Mesendoderm (in vitro differentiated cells): ENCODE data around the gene FLT3.
A peak's percentile ranks its signal among the peaks of the same experiment; 100 is the strongest.
"Not testable (repeated sequence)": the region's sequence is repeated elsewhere in the genome, so short reads cannot be mapped to it uniquely, and the experiment has no call there.

ENCODE experiments used
- DNase-seq: peaks from one replicate; pipeline ENCODE4 v3.0.0; 2013
- H2AK5ac ChIP-seq: 2 replicates; pipeline ENCODE4 v1.6.1; 2013; ENCODE audit warnings: low read length, inconsistent platforms
- H2BK120ac ChIP-seq: 2 replicates; pipeline ENCODE4 v1.6.1; 2013; ENCODE audit warnings: low read depth, mild to moderate bottlenecking, low read length, moderate library complexity, mixed read lengths
- H2BK15ac ChIP-seq: replicated peaks from 2 replicates; pipeline ENCODE4 v1.6.1; 2013; ENCODE audit warnings: low read depth, mild to moderate bottlenecking, moderate library complexity
- H2BK5ac ChIP-seq: 2 replicates; pipeline ENCODE4 v1.6.1; 2013; ENCODE audit warnings: low read length, inconsistent platforms
- H3K18ac ChIP-seq: 2 replicates; pipeline ENCODE4 v1.6.1; 2013; ENCODE audit warnings: mild to moderate bottlenecking, low read length, mixed read lengths
- H3K23ac ChIP-seq: one replicate; pipeline ENCODE4 v1.6.1; 2013; ENCODE audit warnings: low read length
- H3K27ac ChIP-seq: 2 replicates; pipeline ENCODE4 v1.5.1; 2013; ENCODE audit warnings: low read depth, mild to moderate bottlenecking, inconsistent platforms, low read length, moderate library complexity
- H3K27me3 ChIP-seq: 2 replicates; pipeline ENCODE4 v1.6.1; 2013; ENCODE audit warnings: low read length, control low read depth, mild to moderate bottlenecking, inconsistent platforms; ENCODE audit not compliant: insufficient read depth, poor library complexity
- H3K36me3 ChIP-seq: 2 replicates; pipeline ENCODE4 v1.6.1; 2013; ENCODE audit warnings: low read length, inconsistent platforms; ENCODE audit not compliant: control insufficient read depth, insufficient read depth
- H3K4ac ChIP-seq: one replicate; pipeline ENCODE4 v1.6.1; 2013; ENCODE audit warnings: low read depth, mild to moderate bottlenecking, low read length, moderate library complexity
- H3K4me1 ChIP-seq: 2 replicates; pipeline ENCODE4 v1.6.1; 2013; ENCODE audit warnings: low read depth, low read length, inconsistent platforms; ENCODE audit not compliant: control insufficient read depth
- H3K4me2 ChIP-seq: 2 replicates; pipeline ENCODE4 v1.6.1; 2013; ENCODE audit warnings: low read length
- H3K4me3 ChIP-seq: 2 replicates; pipeline ENCODE4 v1.5.1; 2013; ENCODE audit warnings: mild to moderate bottlenecking, low read length
- H3K56ac ChIP-seq: one replicate; pipeline ENCODE4 v1.6.1; 2013; ENCODE audit warnings: low read length
- H3K79me1 ChIP-seq: 2 replicates; pipeline ENCODE4 v1.6.1; 2013; ENCODE audit warnings: low read length, inconsistent platforms
- H3K79me2 ChIP-seq: 2 replicates; pipeline ENCODE4 v1.6.1; 2013; ENCODE audit warnings: mild to moderate bottlenecking, low read length; ENCODE audit not compliant: control insufficient read depth, insufficient read depth
- H3K9ac ChIP-seq: 2 replicates; pipeline ENCODE4 v1.6.1; 2013; ENCODE audit warnings: low read length, inconsistent platforms
- H4K5ac ChIP-seq: one replicate; pipeline ENCODE4 v1.6.1; 2013; ENCODE audit warnings: low read length
- H4K8ac ChIP-seq: one replicate; pipeline ENCODE4 v1.6.1; 2013; ENCODE audit warnings: low read depth, mild to moderate bottlenecking, control low read depth, low read length, moderate library complexity
- WGBS: extraction: QIAGEN DNeasy Blood & Tissue Kit; methylation state at CpG from one replicate; pipeline ENCODE4 v1.1.7; 2013; ENCODE audit warnings: low lambda C conversion rate, missing lambda C conversion rate; ENCODE audit not compliant: insufficient coverage; ENCODE audit errors: extremely low coverage; 5-methylcytosine and 5-hydroxymethylcytosine counted together

FLT3 gene

DNA sequence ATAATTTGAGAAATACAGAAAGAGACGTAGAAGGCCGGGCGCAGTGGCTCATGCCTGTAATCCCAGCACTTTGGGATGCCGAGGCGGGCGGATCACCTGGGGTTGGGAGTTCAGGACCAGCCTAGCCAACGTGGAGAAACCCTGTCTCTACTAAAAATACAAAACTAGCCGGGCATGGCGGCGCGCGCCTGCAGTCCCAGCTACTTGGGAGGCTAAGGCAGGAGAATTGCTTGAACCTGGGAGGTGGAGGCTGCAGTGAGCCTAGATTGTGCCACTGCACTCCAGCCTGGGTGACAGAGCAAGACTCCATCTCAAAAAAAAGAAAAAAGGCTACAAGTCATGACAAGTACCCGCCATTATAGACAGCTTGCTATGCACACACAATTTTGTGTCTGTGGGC, 95.4 kb downstream of the FLT3 start:
- H2BK5ac ChIP-seq, H2AK5ac ChIP-seq, H3K4me2 ChIP-seq, H3K79me2 ChIP-seq, H2BK15ac ChIP-seq, H3K23ac ChIP-seq, H2BK120ac ChIP-seq, H4K5ac ChIP-seq, H3K4me1 ChIP-seq, H3K56ac ChIP-seq, H3K18ac ChIP-seq, H3K27me3 ChIP-seq, H3K27ac ChIP-seq, H3K4me3 ChIP-seq, H3K79me1 ChIP-seq, DNase-seq, H3K9ac ChIP-seq, H3K36me3 ChIP-seq, H4K8ac ChIP-seq, H3K4ac ChIP-seq: not testable (repeated sequence)
- no CpG with 5 or more reads among the region's 13 CpGs for WGBS

DNA sequence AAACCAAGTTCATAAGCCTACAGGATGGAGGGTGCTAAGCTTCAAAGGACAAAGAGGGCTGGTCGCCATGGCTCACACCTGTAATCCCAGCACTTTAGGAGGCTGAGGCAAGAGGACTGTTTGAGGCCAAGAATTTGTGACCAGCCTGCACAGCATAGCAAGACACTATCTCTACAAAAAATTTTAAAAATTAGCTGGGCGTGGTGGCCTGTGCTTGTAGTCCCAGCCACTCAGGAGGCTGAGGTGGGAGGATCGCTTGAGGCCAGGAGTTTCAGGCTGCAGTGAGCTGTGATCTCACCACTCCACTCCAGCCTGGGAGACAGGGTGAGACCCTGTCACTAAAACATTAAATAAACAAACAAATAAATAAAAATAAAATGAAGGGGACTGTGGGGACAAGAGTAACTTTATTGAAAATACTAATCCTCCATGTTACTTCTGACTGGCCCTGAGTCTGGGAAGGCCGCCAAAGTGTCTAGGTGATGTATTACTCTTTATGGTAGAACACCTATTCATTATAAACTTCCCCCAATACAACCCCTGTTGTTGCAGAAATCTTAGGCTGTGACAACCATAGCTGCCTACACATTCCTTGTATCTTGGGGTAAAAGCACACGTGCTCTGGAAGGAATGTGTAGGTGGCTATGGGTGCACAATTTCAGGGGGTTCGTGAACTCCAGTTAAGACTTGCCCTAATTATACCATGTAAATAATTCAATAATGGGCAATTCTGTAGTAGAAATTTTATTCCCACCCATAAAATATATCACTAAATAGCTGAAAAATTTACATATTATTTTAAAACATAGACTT, 97.3 kb downstream of the FLT3 start:
- Histone ChIP-seq H2BK5ac (no peak overlapping the region), H3K79me1 (no peaks in the 10 kb centered on the region), H3K4me3 (no peak overlapping the region), H3K4me2 (no peak overlapping the region), H2BK15ac (no peak overlapping the region), H3K18ac (no peak overlapping the region), H2AK5ac (no peak overlapping the region), H3K27me3 (no peaks in the 10 kb centered on the region), H3K23ac (no peak overlapping the region), H3K56ac (no peak overlapping the region), H3K4ac (no peak overlapping the region), H4K5ac (no peak overlapping the region), H3K9ac (no peak overlapping the region), H3K79me2 (no peaks in the 10 kb centered on the region), H2BK120ac (no peak overlapping the region), H3K36me3 (no peaks in the 10 kb centered on the region), H3K27ac (no peak overlapping the region), H3K4me1 (no peaks in the 10 kb centered on the region), H4K8ac (no peak overlapping the region)
- no peak for DNase-seq
- no CpG with 5 or more reads among the region's 6 CpGs for WGBS

DNA sequence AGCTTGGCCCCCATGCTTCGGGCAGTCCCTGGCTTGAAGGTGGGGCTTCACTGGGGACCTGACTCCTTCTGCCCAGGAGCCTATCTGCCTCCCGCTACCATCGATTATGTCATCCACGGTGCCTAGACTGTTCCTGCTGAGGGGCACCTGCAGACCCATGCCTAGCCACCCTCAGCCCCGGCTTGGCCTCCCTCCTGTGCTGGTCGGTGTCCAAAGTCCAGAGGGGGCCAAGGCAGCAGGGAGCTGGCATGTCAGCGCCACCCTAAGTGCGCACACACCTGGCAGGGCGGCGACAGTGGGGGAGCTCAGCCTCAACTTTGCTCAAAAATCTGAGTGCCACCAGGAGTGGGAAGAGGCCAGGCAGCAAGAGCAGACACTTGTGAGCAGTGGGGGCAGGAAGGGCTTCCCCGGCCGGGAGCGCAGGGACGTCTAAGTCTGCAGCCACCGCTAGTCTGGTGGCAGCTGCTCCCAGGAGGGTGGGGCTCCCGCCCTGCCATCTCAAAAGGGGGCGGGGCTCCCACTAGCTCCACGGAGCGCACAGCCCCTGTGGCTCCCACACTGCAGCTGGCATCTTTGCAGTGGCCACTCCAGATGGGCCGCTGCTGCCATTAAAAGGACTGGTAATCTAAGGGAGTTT, 98.4 kb downstream of the FLT3 start:
- Histone ChIP-seq H3K36me3 (no peaks in the 10 kb centered on the region), H3K27me3 (no peaks in the 10 kb centered on the region), H2BK120ac (no peak overlapping the region), H3K4me2 (no peak overlapping the region), H2BK15ac (no peak overlapping the region), H4K8ac (no peak overlapping the region), H3K18ac (no peak overlapping the region), H3K56ac (no peak overlapping the region), H3K9ac (no peak overlapping the region), H2BK5ac (no peak overlapping the region), H3K4me1 (no peaks in the 10 kb centered on the region), H3K4ac (no peak overlapping the region), H3K23ac (no peak overlapping the region), H3K79me2 (no peaks in the 10 kb centered on the region), H3K27ac (no peak overlapping the region), H3K4me3 (no peak overlapping the region), H4K5ac (no peak overlapping the region), H2AK5ac (no peak overlapping the region), H3K79me1 (no peaks in the 10 kb centered on the region)
- DNase-seq, result no peak
- no CpG with 5 or more reads among the region's 20 CpGs for WGBS

DNA sequence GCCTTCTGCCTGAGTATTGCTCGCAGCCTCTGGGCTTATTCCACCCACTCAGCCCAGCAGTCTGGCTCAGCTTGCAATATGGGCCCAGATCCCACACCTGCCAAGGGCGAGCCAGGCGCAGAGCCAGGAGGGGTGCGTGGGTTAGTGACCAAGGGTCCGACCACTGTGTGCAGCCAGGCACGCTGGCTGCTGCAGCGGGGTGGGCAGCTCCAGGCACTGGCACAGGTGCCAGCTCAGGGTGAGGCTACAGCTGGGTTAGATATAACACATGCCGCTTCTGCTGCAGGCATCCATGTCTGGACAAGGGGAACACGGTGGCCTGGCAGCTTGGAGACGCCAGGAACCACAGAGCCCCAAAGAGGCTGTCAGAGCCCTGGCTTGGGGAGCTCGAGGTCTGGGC, 99.3 kb downstream of the FLT3 start:
- Histone ChIP-seq H2BK15ac (no peak overlapping the region), H2AK5ac (no peak overlapping the region), H3K9ac (no peak overlapping the region), H3K4me2 (no peak overlapping the region), H3K79me1 (no peaks in the 10 kb centered on the region), H4K8ac (no peak overlapping the region), H3K79me2 (no peaks in the 10 kb centered on the region), H3K36me3 (no peaks in the 10 kb centered on the region), H2BK120ac (no peak overlapping the region), H4K5ac (no peak overlapping the region), H3K56ac (no peak overlapping the region), H2BK5ac (no peak overlapping the region), H3K4ac (no peak overlapping the region), H3K23ac (no peak overlapping the region), H3K4me3 (no peak overlapping the region), H3K18ac (no peak overlapping the region), H3K27ac (no peak overlapping the region), H3K4me1 (no peaks in the 10 kb centered on the region), H3K27me3 (no peaks in the 10 kb centered on the region)
- no CpG with 5 or more reads among the region's 11 CpGs for WGBS
- DNase-seq, result no peak

DNA sequence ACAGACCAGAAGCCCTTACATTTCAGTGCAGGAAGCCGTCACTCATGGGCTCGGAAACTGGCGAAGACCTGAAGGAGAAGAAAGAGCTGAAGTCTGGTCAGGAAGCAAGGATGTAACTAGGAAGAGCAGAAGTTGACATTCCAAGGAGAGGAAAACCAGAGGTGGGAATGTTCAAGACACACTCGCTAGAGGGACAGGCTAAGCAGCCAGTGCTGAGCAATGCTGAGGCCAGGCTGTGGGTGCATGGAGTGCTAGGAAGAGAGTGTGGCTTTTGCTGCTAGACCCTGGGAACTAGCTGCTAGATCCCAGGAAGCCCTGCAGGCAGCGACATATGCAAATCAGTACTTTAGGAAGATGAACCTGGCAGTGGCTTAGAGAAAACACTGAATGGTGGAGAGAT, 99.8 kb downstream of the FLT3 start:
- H2BK120ac ChIP-seq, result no peak overlapping the region
- DNase-seq, result peak; percentile 74

More for the DNA sequence above, 99.8 kb downstream of the FLT3 start:
- WGBS, result no CpG with 5 or more reads among the region's 5 CpGs
- H3K56ac ChIP-seq, result no peak overlapping the region
- no peak overlapping the region for H4K8ac ChIP-seq
- H3K9ac ChIP-seq, result no peak overlapping the region
- no peak overlapping the region for H3K4me3 ChIP-seq
- H3K23ac ChIP-seq, result no peak overlapping the region
- no peak overlapping the region for H4K5ac ChIP-seq
- H3K4me2 ChIP-seq, result no peak overlapping the region
- H3K79me2 ChIP-seq, result no peaks in the 10 kb centered on the region
- H2AK5ac ChIP-seq, result no peak overlapping the region
- no peak overlapping the region for H3K27ac ChIP-seq
- no peak overlapping the region for H3K4ac ChIP-seq
- no peaks in the 10 kb centered on the region for H3K79me1 ChIP-seq
- H3K27me3 ChIP-seq, result no peaks in the 10 kb centered on the region
- H2BK5ac ChIP-seq, result no peak overlapping the region
- no peak overlapping the region for H3K18ac ChIP-seq
- no peaks in the 10 kb centered on the region for H3K36me3 ChIP-seq
- H3K4me1 ChIP-seq, result no peaks in the 10 kb centered on the region
- no peak overlapping the region for H2BK15ac ChIP-seq
